Measurements from ENCODE around the gene CAMKMT. TPM values are rescaled to one million over a fixed set of nuclear protein-coding genes. Genes with fewer than 3 reads are reported as not detected.

CAMKMT gene
- total RNA-seq, 1 experiment from 2014 or later: 12.5 TPM

- Histone ChIP-seq H3K4me3 (ENCODE audit: low read depth, low read length, poor library complexity, severe bottlenecking) (no peak overlapping the region), H3K27me3 (replicated peaks; ENCODE audit: insufficient read depth, low read depth, low read length, poor library complexity) (peaks cover 51% of the 10 kb centered on the region), H3K9me3 (ENCODE audit: low read depth, low read length, poor library complexity, severe bottlenecking) (no peaks in the 10 kb centered on the region), H3K36me3 (ENCODE audit: insufficient read depth, low read length, poor library complexity, severe bottlenecking) (no peaks in the 10 kb centered on the region), H3K27ac (ENCODE audit: low read depth, low read length, poor library complexity, severe bottlenecking) (no peak overlapping the region), H3K4me1 (ENCODE audit: insufficient read depth, low read length, poor library complexity, severe bottlenecking) (no peaks in the 10 kb centered on the region)
- DNase-seq (ENCODE audit: low spot score): peak; percentile 75
- TF ChIP-seq EZH2 (IDR thresholded peaks at IDR 0.05; ENCODE audit: borderline replicate concordance, low read depth, low read length, poor library complexity, severe bottlenecking) (no peak), CTCF (conservative IDR thresholded peaks at IDR 0.05; ENCODE audit: low read depth, low read length) (no peak)
- BruUV-seq (replicated peaks): no TSS peak
- intact Hi-C loops (cut with micrococcal nuclease; ENCODE audit: unreplicated experiment): no loop called here
- CTCF ChIA-PET: no interaction called here
- POLR2A ChIA-PET (ENCODE audit: low non-redundant PET): no interaction called here
Observed at GRCh38 chr2:44793322-44793870, 431.6 kb downstream of the CAMKMT start.

- H3K4me1 ChIP-seq (ENCODE audit: insufficient read depth, low read length, poor library complexity, severe bottlenecking): no peaks in the 10 kb centered on the region
- intact Hi-C loops (cut with micrococcal nuclease; ENCODE audit: unreplicated experiment): no loop called here
- ChIA-PET CTCF (no interaction called here), POLR2A (ENCODE audit: low non-redundant PET) (no interaction called here)
- no peak for DNase-seq (ENCODE audit: low spot score)
- no peaks in the 10 kb centered on the region for H3K9me3 ChIP-seq (ENCODE audit: low read depth, low read length, poor library complexity, severe bottlenecking)
- no peak overlapping the region for H3K4me3 ChIP-seq (ENCODE audit: low read depth, low read length, poor library complexity, severe bottlenecking)
- no peak for TF ChIP-seq EZH2 (IDR thresholded peaks at IDR 0.05; ENCODE audit: borderline replicate concordance, low read depth, low read length, poor library complexity, severe bottlenecking)
- TF ChIP-seq CTCF (conservative IDR thresholded peaks at IDR 0.05; ENCODE audit: low read depth, low read length): no peak
- BruUV-seq (replicated peaks): no TSS peak
- no peaks in the 10 kb centered on the region for H3K36me3 ChIP-seq (ENCODE audit: insufficient read depth, low read length, poor library complexity, severe bottlenecking)
- H3K27me3 ChIP-seq (replicated peaks; ENCODE audit: insufficient read depth, low read depth, low read length, poor library complexity): peaks cover 65% of the 10 kb centered on the region
- no peak overlapping the region for H3K27ac ChIP-seq (ENCODE audit: low read depth, low read length, poor library complexity, severe bottlenecking)
Observed at GRCh38 chr2:44796771-44797170, 435.0 kb downstream of the CAMKMT start.

GRCh38 chr2:44798139-44798659 lies 436.5 kb downstream of the CAMKMT start:
- peaks cover 65% of the 10 kb centered on the region for H3K27me3 ChIP-seq (replicated peaks; ENCODE audit: insufficient read depth, low read depth, low read length, poor library complexity)
- H3K4me3 ChIP-seq (ENCODE audit: low read depth, low read length, poor library complexity, severe bottlenecking): no peak overlapping the region
- H3K4me1 ChIP-seq (ENCODE audit: insufficient read depth, low read length, poor library complexity, severe bottlenecking): no peaks in the 10 kb centered on the region
- no peak for DNase-seq (ENCODE audit: low spot score)
- H3K27ac ChIP-seq (ENCODE audit: low read depth, low read length, poor library complexity, severe bottlenecking): no peak overlapping the region
- CTCF ChIA-PET: no interaction called here
- no peaks in the 10 kb centered on the region for H3K36me3 ChIP-seq (ENCODE audit: insufficient read depth, low read length, poor library complexity, severe bottlenecking)
- TF ChIP-seq CTCF (conservative IDR thresholded peaks at IDR 0.05; ENCODE audit: low read depth, low read length) (no peak), EZH2 (IDR thresholded peaks at IDR 0.05; ENCODE audit: borderline replicate concordance, low read depth, low read length, poor library complexity, severe bottlenecking) (no peak)
- BruUV-seq (replicated peaks): no TSS peak
- no peaks in the 10 kb centered on the region for H3K9me3 ChIP-seq (ENCODE audit: low read depth, low read length, poor library complexity, severe bottlenecking)
- intact Hi-C loops (cut with micrococcal nuclease; ENCODE audit: unreplicated experiment): no loop called here
- POLR2A ChIA-PET (ENCODE audit: low non-redundant PET): no interaction called here
